Panc1 (cell line): ENCODE data around the gene TMEM43.
"Not testable (repeated sequence)": the region's sequence is repeated elsewhere in the genome, so short reads cannot be mapped to it uniquely, and the experiment has no call there.

Experiments used
- CTCF ChIP-seq: fragments of 450-650 bp; IDR thresholded peaks from 2 replicates; pipeline ENCODE4 v1.5.1; 2017; ENCODE audit warnings: mild to moderate bottlenecking
- POLR2AphosphoS5 ChIP-seq: IDR thresholded peaks from 2 replicates; pipeline ENCODE4 v1.6.1; 2012; ENCODE audit warnings: mild to moderate bottlenecking, low read depth, low read length, moderate library complexity
- REST ChIP-seq, 2 experiments: IDR thresholded peaks; 2 replicates each; pipeline ENCODE4 v1.6.1; 2011 to 2012; ENCODE audit warnings: low read depth in 2 of 2, control low read depth in 1 of 2, low read length in 1 of 2, mild to moderate bottlenecking in 1 of 2, moderate library complexity in 1 of 2; ENCODE audit not compliant: insufficient read depth in 1 of 2
- TCF7L2 ChIP-seq: IDR thresholded peaks from 2 replicates; pipeline ENCODE4 v1.6.1; 2011; ENCODE audit warnings: mild to moderate bottlenecking, low read depth, low read length, inconsistent platforms

- TF ChIP-seq CTCF; POLR2AphosphoS5; REST (IDR thresholded peaks at IDR 0.05; ENCODE audit: insufficient read depth in 1 of 2, low read depth in 2 of 2, low read length in 1 of 2); TCF7L2: not testable (repeated sequence)
Observed at GRCh38 chr3:14120921-14121448, 3.9 kb upstream of the TMEM43 start.
